Measurements from ENCODE around the gene RTP4. TPM values are rescaled to one million over a fixed set of nuclear protein-coding genes. Genes with fewer than 3 reads are reported as not detected.

RTP4 gene
- total and polyA plus RNA-seq, 2 experiments from 2014 or later = not detected

GRCh38 chr3:187323091-187323490 is 45.1 kb upstream of the RTP4 start:
- TF ChIP-seq, protein P1, sequence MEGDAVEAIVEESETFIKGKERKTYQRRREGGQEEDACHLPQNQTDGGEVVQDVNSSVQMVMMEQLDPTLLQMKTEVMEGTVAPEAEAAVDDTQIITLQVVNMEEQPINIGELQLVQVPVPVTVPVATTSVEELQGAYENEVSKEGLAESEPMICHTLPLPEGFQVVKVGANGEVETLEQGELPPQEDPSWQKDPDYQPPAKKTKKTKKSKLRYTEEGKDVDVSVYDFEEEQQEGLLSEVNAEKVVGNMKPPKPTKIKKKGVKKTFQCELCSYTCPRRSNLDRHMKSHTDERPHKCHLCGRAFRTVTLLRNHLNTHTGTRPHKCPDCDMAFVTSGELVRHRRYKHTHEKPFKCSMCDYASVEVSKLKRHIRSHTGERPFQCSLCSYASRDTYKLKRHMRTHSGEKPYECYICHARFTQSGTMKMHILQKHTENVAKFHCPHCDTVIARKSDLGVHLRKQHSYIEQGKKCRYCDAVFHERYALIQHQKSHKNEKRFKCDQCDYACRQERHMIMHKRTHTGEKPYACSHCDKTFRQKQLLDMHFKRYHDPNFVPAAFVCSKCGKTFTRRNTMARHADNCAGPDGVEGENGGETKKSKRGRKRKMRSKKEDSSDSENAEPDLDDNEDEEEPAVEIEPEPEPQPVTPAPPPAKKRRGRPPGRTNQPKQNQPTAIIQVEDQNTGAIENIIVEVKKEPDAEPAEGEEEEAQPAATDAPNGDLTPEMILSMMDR (IDR thresholded peaks at IDR 0.05; ENCODE audit: low read depth, low read length) = no peak
- Histone ChIP-seq H3K4me1 (ENCODE audit: low read depth) (no peaks in the 10 kb centered on the region), H3K36me3 (no peaks in the 10 kb centered on the region), H3K27me3 (no peaks in the 10 kb centered on the region), H3K4me3 (no peak overlapping the region), H3K9me3 (ENCODE audit: low read depth) (no peaks in the 10 kb centered on the region), H3K27ac (no peak overlapping the region)
- DNase-seq (ENCODE audit: low read depth in 1 of 2, low spot score in 1 of 2) = no peak

GRCh38 chr3:187325632-187326031 is 42.6 kb upstream of the RTP4 start:
- Histone ChIP-seq H3K4me1 (ENCODE audit: low read depth) (no peaks in the 10 kb centered on the region), H3K27ac (no peak overlapping the region), H3K36me3 (no peaks in the 10 kb centered on the region), H3K27me3 (no peaks in the 10 kb centered on the region), H3K9me3 (ENCODE audit: low read depth) (no peaks in the 10 kb centered on the region), H3K4me3 (no peak overlapping the region)
- TF ChIP-seq, protein P1 (IDR thresholded peaks at IDR 0.05; ENCODE audit: low read depth, low read length) = no peak
- DNase-seq (ENCODE audit: low read depth in 1 of 2, low spot score in 1 of 2) = no peak

DNA sequence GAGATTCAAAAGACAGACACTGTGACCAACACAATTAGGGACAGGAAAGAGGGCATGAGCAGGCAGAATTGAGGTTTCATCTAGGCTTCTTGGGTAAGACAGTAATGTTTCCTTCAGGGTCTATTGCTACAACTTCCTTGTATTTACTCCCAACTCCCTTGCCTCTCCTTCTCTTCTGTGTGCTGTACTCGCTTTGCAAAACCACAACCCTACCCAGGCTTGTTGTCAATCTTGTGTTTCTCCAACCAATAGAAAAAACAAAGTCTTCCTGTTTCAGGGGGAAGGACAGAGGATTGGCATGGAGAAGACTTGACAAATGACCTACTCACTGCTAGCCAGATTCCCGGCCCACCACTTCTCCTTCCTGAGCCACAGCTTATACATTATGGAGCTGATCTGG is 40.3 kb upstream of the RTP4 start:
- Histone ChIP-seq H3K27ac (no peak overlapping the region), H3K4me1 (ENCODE audit: low read depth) (no peaks in the 10 kb centered on the region), H3K9me3 (ENCODE audit: low read depth) (no peaks in the 10 kb centered on the region), H3K36me3 (no peaks in the 10 kb centered on the region), H3K4me3 (no peak overlapping the region), H3K27me3 (no peaks in the 10 kb centered on the region)
- DNase-seq (ENCODE audit: low read depth in 1 of 2, low spot score in 1 of 2) = no peak
- TF ChIP-seq, protein P1 (IDR thresholded peaks at IDR 0.05; ENCODE audit: low read depth, low read length) = no peak

- TF ChIP-seq, protein P1 (IDR thresholded peaks at IDR 0.05; ENCODE audit: low read depth, low read length) = no peak
- no peak overlapping the region for H3K4me3 ChIP-seq
- no peaks in the 10 kb centered on the region for H3K27me3 ChIP-seq
- no peaks in the 10 kb centered on the region for H3K36me3 ChIP-seq
- H3K9me3 ChIP-seq (ENCODE audit: low read depth) = no peaks in the 10 kb centered on the region
- no peak overlapping the region for H3K27ac ChIP-seq
- no peak for DNase-seq (ENCODE audit: low read depth in 1 of 2, low spot score in 1 of 2)
- H3K4me1 ChIP-seq (ENCODE audit: low read depth) = no peaks in the 10 kb centered on the region
These were observed 39.5 kb upstream of the RTP4 start for GRCh38 chr3:187328691-187329090.

GRCh38 chr3:187334904-187335303 is 33.3 kb upstream of the RTP4 start:
- Histone ChIP-seq H3K4me3 (no peak overlapping the region), H3K4me1 (ENCODE audit: low read depth) (no peaks in the 10 kb centered on the region), H3K36me3 (no peaks in the 10 kb centered on the region), H3K27me3 (no peaks in the 10 kb centered on the region), H3K9me3 (ENCODE audit: low read depth) (no peaks in the 10 kb centered on the region), H3K27ac (no peak overlapping the region)
- DNase-seq (ENCODE audit: low read depth in 1 of 2, low spot score in 1 of 2) = no peak
- TF ChIP-seq, protein P1 (IDR thresholded peaks at IDR 0.05; ENCODE audit: low read depth, low read length) = no peak

DNA sequence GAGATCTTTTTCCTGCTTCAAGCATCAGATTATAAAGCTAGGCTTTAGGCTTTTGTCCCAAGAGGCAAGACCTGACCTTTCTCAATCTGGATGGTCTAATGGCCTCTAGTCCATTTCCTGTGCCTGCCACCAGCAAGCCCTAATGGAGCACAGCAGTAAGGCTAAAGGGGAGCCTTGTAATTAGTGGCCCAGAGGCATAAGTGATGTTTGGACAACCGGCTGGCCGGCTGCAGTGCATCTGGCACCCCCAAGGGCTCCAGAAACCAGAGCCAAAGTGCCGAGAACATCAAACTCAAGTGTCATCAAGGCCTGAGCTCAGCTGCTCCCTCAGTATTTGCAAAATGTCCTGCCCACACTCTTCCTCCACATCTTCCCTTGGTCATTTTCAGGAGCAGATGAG is 31.9 kb upstream of the RTP4 start:
- TF ChIP-seq, protein P1 (IDR thresholded peaks at IDR 0.05; ENCODE audit: low read depth, low read length) = no peak
- Histone ChIP-seq H3K36me3 (no peaks in the 10 kb centered on the region), H3K4me1 (ENCODE audit: low read depth) (no peaks in the 10 kb centered on the region), H3K9me3 (ENCODE audit: low read depth) (no peaks in the 10 kb centered on the region), H3K27me3 (no peaks in the 10 kb centered on the region), H3K27ac (no peak overlapping the region), H3K4me3 (no peak overlapping the region)
- no peak for DNase-seq (ENCODE audit: low read depth in 1 of 2, low spot score in 1 of 2)
